Measurements from ENCODE around the gene HOMER3. TPM values are rescaled to one million over a fixed set of nuclear protein-coding genes. Genes with fewer than 3 reads are reported as not detected.

Gene HOMER3
- total and polyA plus RNA-seq, 2 donors (not counting 3 experiments of a cell fraction or from before 2014, with no cell fraction given) = 139 to 184 TPM

- CTCF ChIA-PET = interaction anchor here (0.6 to 3.5 kb wide), 38 partner anchors 8 to 536 kb away, joined by 3 to 35 read pairs (median 6); partner anchors contain the start of genes CERS1, COPE and DDX49
- TF ChIP-seq EZH2 (IDR thresholded peaks at IDR 0.05; ENCODE audit: borderline replicate concordance, low read depth, low read length, severe bottlenecking) (no peak), POLR2AphosphoS5 (IDR thresholded peaks at IDR 0.05; ENCODE audit: insufficient read depth, low read depth, low read length) (no peak), MYC (IDR thresholded peaks at IDR 0.05; ENCODE audit: low read depth, low read length) (no peak), POLR2A (IDR thresholded peaks at IDR 0.05; ENCODE audit: low read depth, low read length) (no peak), CTCF (IDR thresholded peaks at IDR 0.05; ENCODE audit: extremely low read depth in 1 of 2, insufficient read depth in 1 of 2, low read depth in 1 of 2, low read length in 2 of 2) (no peak), FOS (IDR thresholded peaks at IDR 0.05; ENCODE audit: borderline replicate concordance, insufficient read depth, low read length) (no peak), GATA2 (IDR thresholded peaks at IDR 0.05; ENCODE audit: insufficient read depth, insufficient read length, low read depth, low read length) (no peak), JUN (IDR thresholded peaks at IDR 0.05; ENCODE audit: borderline replicate concordance, insufficient read depth, insufficient read length, low read depth) (no peak)
- TF ChIP-seq, protein P1, sequence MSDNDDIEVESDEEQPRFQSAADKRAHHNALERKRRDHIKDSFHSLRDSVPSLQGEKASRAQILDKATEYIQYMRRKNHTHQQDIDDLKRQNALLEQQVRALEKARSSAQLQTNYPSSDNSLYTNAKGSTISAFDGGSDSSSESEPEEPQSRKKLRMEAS (IDR thresholded peaks at IDR 0.05; ENCODE audit: insufficient read depth, insufficient read length) = no peak
- Histone ChIP-seq H3K9me3 (replicated peaks; ENCODE audit: control insufficient read depth, insufficient read depth, low read length) (no peaks in the 10 kb centered on the region), H3K9ac (replicated peaks; ENCODE audit: extremely low read depth, insufficient read depth, low read length) (no peak overlapping the region), H3K9me1 (replicated peaks; ENCODE audit: control insufficient read depth, extremely low read depth, insufficient read depth, low read length) (no peaks in the 10 kb centered on the region), H3K27ac (ENCODE audit: insufficient read depth, low read depth, low read length) (no peak overlapping the region), H3K36me3 (ENCODE audit: control insufficient read depth in 2 of 2, extremely low read depth in 1 of 2, insufficient read depth in 2 of 2, low read length in 2 of 2) (peaks cover 0 to 3% of the 10 kb centered on the region in 2 experiments), H2AFZ (ENCODE audit: low read depth, low read length) (no peak overlapping the region), H3K4me1 (ENCODE audit: control insufficient read depth, extremely low read depth, insufficient read depth, low read length) (peaks cover 14% of the 10 kb centered on the region), H3K27me3 (ENCODE audit: control insufficient read depth in 2 of 2, insufficient read depth in 2 of 2, low read length in 2 of 2) (peaks cover 0 to 8% of the 10 kb centered on the region in 2 experiments), H4K20me1 (replicated peaks; ENCODE audit: control insufficient read depth, extremely low read depth, insufficient read depth, low read length) (no peaks in the 10 kb centered on the region), H3K4me3 (replicated peaks in 1 of 3; ENCODE audit: insufficient read depth in 1 of 3, low read depth in 1 of 3, low read length in 3 of 3) (no peak overlapping the region), H3K4me2 (ENCODE audit: insufficient read depth, low read length) (no peak overlapping the region), H3K79me2 (ENCODE audit: control insufficient read depth, insufficient read depth, low read length) (no peaks in the 10 kb centered on the region)
- POLR2A ChIA-PET = interaction anchor here (1.1 to 1.3 kb wide), 3 partner anchors 8 to 68 kb away, joined by 4 to 5 read pairs (median 5); partner anchors contain the start of genes COPE and DDX49
- no TSS peak for BruUV-seq (replicated peaks)
- dilution Hi-C loops (cut with MboI; ENCODE audit: extremely low pct_ligation_motif_present, low sequenced_read_pairs) = no loop called here
- no peak for FAIRE-seq
- intact Hi-C loops (cut with micrococcal nuclease) = loop anchor here (2.0 to 5.0 kb wide), 3 partner anchors 55 to 140 kb away; no protein-coding TSS in a partner anchor
- DNase-seq (ENCODE audit: low read depth, low spot score) = no peak
Measured at GRCh38 chr19:18987456-18987855, 46.4 kb upstream of the HOMER3 start.

Measured in endothelial cell of umbilical vein (primary cell).